Hepatocyte (in vitro differentiated cells): ENCODE results near the gene SRSF2. TPM values are rescaled to one million over a fixed set of nuclear protein-coding genes. Genes with fewer than 3 reads are reported as not detected.
A peak's percentile ranks its signal among the peaks of the same experiment; 100 is the strongest.

Source experiments
- DNase-seq: peaks from one replicate; pipeline ENCODE4 v3.0.0-alpha.2; 2016; ENCODE audit warnings: low spot score
- H2AFZ ChIP-seq: fragments of 200-600 bp; sonication (generic); 2 replicates; pipeline ENCODE4 v1.6.0; 2016; ENCODE audit warnings: antibody characterized with exemption, mild to moderate bottlenecking
- H3K27ac ChIP-seq: fragments of 200-600 bp; sonication (generic); 2 replicates; pipeline ENCODE4 v1.5.1; 2016; ENCODE audit warnings: mild to moderate bottlenecking
- H3K27me3 ChIP-seq: fragments of 200-600 bp; sonication (generic); 2 replicates; pipeline ENCODE4 v1.6.1; 2016
- H3K36me3 ChIP-seq: fragments of 200-600 bp; sonication (generic); replicated peaks from 2 replicates; pipeline ENCODE4 v1.5.1; 2016; ENCODE audit warnings: low read depth; ENCODE audit not compliant: insufficient read depth
- H3K4me1 ChIP-seq: fragments of 200-600 bp; sonication (generic); 2 replicates; pipeline ENCODE4 v1.5.1; 2016; ENCODE audit warnings: mild to moderate bottlenecking, moderate library complexity; ENCODE audit not compliant: insufficient read depth
- H3K4me2 ChIP-seq: fragments of 200-600 bp; sonication (generic); 2 replicates; pipeline ENCODE4 v1.6.0; 2016
- H3K4me3 ChIP-seq: fragments of 200-600 bp; sonication (generic); 2 replicates; pipeline ENCODE4 v1.5.1; 2016; ENCODE audit warnings: mild to moderate bottlenecking
- H3K79me2 ChIP-seq: fragments of 200-600 bp; sonication (generic); 2 replicates; pipeline ENCODE4 v1.6.0; 2017; ENCODE audit warnings: mild to moderate bottlenecking
- H3K9me2 ChIP-seq: fragments of 200-600 bp; sonication (generic); replicated peaks from 2 replicates; pipeline ENCODE4 v1.6.0; 2017; ENCODE audit warnings: mild to moderate bottlenecking; ENCODE audit not compliant: insufficient read depth
- H3K9me3 ChIP-seq: fragments of 200-600 bp; sonication (generic); 2 replicates; pipeline ENCODE4 v1.5.1; 2016; ENCODE audit warnings: low read depth, mild to moderate bottlenecking
- H4K20me1 ChIP-seq: fragments of 200-600 bp; sonication (generic); 2 replicates; pipeline ENCODE4 v1.6.0; 2016; ENCODE audit warnings: mild to moderate bottlenecking; ENCODE audit not compliant: insufficient read depth, poor library complexity, severe bottlenecking
- EZH2 ChIP-seq: fragments of 200-600 bp; sonication (generic); IDR thresholded peaks from 2 replicates; pipeline ENCODE4 v1.6.1; 2016; ENCODE audit warnings: antibody characterized with exemption, mild to moderate bottlenecking, borderline replicate concordance
- EZH2phosphoT487 ChIP-seq: fragments of 200-600 bp; sonication (generic); IDR thresholded peaks from one replicate; pipeline ENCODE4 v1.6.1; 2018; ENCODE audit warnings: antibody characterized with exemption, mild to moderate bottlenecking, low read depth, moderate library complexity; ENCODE audit not compliant: unreplicated experiment, severe bottlenecking
- WGBS: methylation state at CpG from one replicate; pipeline ENCODE4 v1.1.6; 2016; ENCODE audit warnings: low lambda C conversion rate; ENCODE audit errors: missing lambda C conversion rate; 5-methylcytosine and 5-hydroxymethylcytosine counted together
- polyA plus RNA-seq: library from polyadenylated mRNA; unstranded; fragments of >200 nt; fragmentation: Nextera tagmentation; extraction: Ambion mirVana; gene quantifications from 2 replicates; pipeline ENCODE4 v1.2.1, GENCODE V29; 2016
- total RNA-seq: library from RNA; depleted of rRNA; stranded (reverse); fragments of >200 nt; gene quantifications from 2 replicates; pipeline ENCODE4 v1.2.3, GENCODE V29; 2014
- TF ChIP-seq, protein P1 (sequence below): fragments of 200-600 bp; sonication (generic); IDR thresholded peaks from 2 replicates; pipeline ENCODE4 v1.5.1; 2016; ENCODE audit warnings: antibody characterized with exemption, mild to moderate bottlenecking; ENCODE audit not compliant: poor library complexity

SRSF2 gene
- total and polyA plus RNA-seq, 2 experiments from 2014 or later = 152 TPM

DNA sequence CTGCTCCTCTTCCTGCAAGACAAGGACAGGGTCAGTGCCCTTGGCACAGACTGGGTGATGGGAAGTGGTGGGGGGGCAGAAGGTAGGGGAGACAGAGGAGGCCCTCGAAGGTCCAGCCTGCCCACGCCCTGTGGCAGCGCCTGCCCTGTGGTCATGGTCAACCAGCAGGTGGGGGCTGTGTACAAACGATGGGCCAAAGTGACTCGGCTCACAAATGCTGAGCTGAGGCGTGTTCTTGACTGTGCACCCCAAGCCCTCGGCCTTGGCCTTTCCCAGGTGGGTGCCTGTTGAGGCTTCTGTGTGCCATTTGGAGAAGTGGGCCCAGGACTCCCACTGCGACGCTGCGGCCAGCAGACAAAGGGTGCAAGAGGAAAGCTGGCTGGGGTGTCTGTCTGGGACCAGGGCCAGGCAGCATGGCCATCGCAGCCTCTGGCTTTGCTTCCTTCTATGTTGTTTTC lies 48.9 kb downstream of the SRSF2 start:
- Histone ChIP-seq H3K9me2 (no peaks in the 10 kb centered on the region), H3K4me3 (no peak overlapping the region), H3K27me3 (no peaks in the 10 kb centered on the region), H3K36me3 (no peaks in the 10 kb centered on the region), H3K4me2 (peak overlapping the region; percentile 59), H3K79me2 (peaks cover 28% of the 10 kb centered on the region), H3K9me3 (no peaks in the 10 kb centered on the region), H2AFZ (no peak overlapping the region), H3K4me1 (peaks cover 27% of the 10 kb centered on the region), H4K20me1 (no peaks in the 10 kb centered on the region), H3K27ac (peak overlapping the region; percentile 86)
- WGBS = 87% methylated on average over 11 of the region's 11 CpGs
- no peak for DNase-seq
- TF ChIP-seq, protein P1, sequence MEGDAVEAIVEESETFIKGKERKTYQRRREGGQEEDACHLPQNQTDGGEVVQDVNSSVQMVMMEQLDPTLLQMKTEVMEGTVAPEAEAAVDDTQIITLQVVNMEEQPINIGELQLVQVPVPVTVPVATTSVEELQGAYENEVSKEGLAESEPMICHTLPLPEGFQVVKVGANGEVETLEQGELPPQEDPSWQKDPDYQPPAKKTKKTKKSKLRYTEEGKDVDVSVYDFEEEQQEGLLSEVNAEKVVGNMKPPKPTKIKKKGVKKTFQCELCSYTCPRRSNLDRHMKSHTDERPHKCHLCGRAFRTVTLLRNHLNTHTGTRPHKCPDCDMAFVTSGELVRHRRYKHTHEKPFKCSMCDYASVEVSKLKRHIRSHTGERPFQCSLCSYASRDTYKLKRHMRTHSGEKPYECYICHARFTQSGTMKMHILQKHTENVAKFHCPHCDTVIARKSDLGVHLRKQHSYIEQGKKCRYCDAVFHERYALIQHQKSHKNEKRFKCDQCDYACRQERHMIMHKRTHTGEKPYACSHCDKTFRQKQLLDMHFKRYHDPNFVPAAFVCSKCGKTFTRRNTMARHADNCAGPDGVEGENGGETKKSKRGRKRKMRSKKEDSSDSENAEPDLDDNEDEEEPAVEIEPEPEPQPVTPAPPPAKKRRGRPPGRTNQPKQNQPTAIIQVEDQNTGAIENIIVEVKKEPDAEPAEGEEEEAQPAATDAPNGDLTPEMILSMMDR = no peak
- TF ChIP-seq EZH2phosphoT487 (no peak), EZH2 (no peak)

- peak overlapping the region; percentile 58 for H3K4me2 ChIP-seq
- no peaks in the 10 kb centered on the region for H3K9me3 ChIP-seq
- H4K20me1 ChIP-seq = no peaks in the 10 kb centered on the region
- WGBS = 77% methylated on average over 24 of the region's 26 CpGs
- no peaks in the 10 kb centered on the region for H3K27me3 ChIP-seq
- H3K79me2 ChIP-seq = peaks cover 22% of the 10 kb centered on the region
- TF ChIP-seq EZH2 = no peak
- TF ChIP-seq EZH2phosphoT487 = no peak
- peak overlapping the region; percentile 86 for H3K27ac ChIP-seq
- no peaks in the 10 kb centered on the region for H3K36me3 ChIP-seq
- H3K4me1 ChIP-seq = peaks cover 27% of the 10 kb centered on the region
- no peak overlapping the region for H3K4me3 ChIP-seq
- no peak for DNase-seq
- H3K9me2 ChIP-seq = no peaks in the 10 kb centered on the region
- H2AFZ ChIP-seq = no peak overlapping the region
Observed at GRCh38 chr17:76687298-76688164, 49.6 kb downstream of the SRSF2 start.

DNA sequence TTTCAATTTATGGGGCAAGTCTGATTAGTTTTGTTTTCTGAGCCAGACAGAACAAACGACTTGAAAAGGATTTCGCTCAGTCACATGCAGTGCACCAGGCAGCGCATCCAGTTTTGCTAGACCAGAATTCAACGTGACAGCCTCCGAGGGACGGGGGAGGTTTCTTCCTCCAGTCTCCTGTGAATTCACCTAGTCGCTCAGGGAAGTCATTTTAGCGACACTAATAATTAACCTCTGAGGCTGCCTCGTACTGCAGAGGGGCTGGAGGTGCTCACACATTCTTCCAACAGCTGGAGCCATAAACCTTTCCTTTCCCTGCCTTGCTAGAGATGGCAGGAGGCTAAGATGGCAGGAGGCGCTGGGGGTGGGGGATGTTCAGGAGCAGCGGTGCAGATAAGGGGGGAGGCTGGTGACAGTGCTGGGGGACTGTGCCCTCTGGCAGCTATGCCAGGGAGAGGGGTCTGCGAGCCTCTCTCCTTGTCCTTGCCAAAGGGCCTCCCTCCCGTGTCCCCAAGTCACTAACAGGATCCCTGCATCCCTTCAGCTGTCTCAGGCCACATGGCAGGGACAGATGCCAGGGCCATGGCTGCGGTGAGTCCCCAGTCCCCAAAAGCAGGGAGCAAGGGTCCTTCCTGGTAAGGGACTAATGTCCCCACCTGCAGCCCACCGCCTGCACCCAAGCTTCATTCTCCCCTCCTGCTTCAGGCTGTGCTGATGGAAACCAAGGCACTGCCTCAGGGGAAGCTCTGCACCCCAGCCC lies 50.4 kb downstream of the SRSF2 start:
- H3K9me3 ChIP-seq = no peaks in the 10 kb centered on the region
- no peak overlapping the region for H2AFZ ChIP-seq
- no peaks in the 10 kb centered on the region for H3K9me2 ChIP-seq
- peak overlapping the region; percentile 86 for H3K27ac ChIP-seq
- peaks cover 33% of the 10 kb centered on the region for H3K4me1 ChIP-seq
- TF ChIP-seq EZH2 (no peak), EZH2phosphoT487 (no peak)
- TF ChIP-seq, protein P1 = no peak
- DNase-seq = peak; percentile 69
- H4K20me1 ChIP-seq = no peaks in the 10 kb centered on the region
- H3K4me2 ChIP-seq = peak overlapping the region; percentile 58
- no peaks in the 10 kb centered on the region for H3K36me3 ChIP-seq
- no peak overlapping the region for H3K4me3 ChIP-seq
- peaks cover 18% of the 10 kb centered on the region for H3K79me2 ChIP-seq
- WGBS = 50% methylated on average over 15 of the region's 15 CpGs
- no peaks in the 10 kb centered on the region for H3K27me3 ChIP-seq

DNA sequence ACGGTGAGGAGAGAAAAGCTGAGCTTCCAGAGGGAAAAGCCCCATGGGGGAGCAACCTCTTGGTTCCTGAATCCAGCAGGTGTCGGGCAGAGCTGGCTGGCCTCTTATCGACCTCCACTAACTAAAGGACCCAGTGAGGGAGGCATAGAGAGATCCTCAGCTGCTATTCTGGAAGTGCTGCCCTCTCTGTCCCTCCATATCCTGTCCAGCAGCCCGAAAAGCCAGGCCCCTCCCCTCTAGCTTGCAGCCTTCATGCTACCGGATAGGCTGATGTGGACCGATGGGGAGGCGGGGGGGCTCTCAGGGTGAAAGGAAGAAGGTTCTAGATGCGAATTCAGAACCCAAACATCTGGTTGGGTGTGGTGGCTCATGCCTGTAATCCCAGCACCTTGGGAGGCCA lies 51.3 kb downstream of the SRSF2 start:
- Histone ChIP-seq H3K4me2 (no peak overlapping the region), H3K4me3 (no peak overlapping the region), H4K20me1 (no peaks in the 10 kb centered on the region), H3K4me1 (peaks cover 37% of the 10 kb centered on the region), H3K9me3 (no peaks in the 10 kb centered on the region), H3K79me2 (peaks cover 13% of the 10 kb centered on the region), H3K27me3 (no peaks in the 10 kb centered on the region), H2AFZ (no peak overlapping the region), H3K9me2 (no peaks in the 10 kb centered on the region), H3K36me3 (no peaks in the 10 kb centered on the region), H3K27ac (peak overlapping the region; percentile 86)
- no peak for DNase-seq
- 96% methylated on average over 8 of the region's 8 CpGs for WGBS
- TF ChIP-seq, protein P1 = no peak
- TF ChIP-seq EZH2 (no peak), EZH2phosphoT487 (no peak)
